HepG2 (cell line): ENCODE data around the gene LDLRAD4. TPM values are rescaled to one million over a fixed set of nuclear protein-coding genes. Genes with fewer than 3 reads are reported as not detected.

Source experiments
- ATAC-seq: fragments of 200-7000 bp; cut with Tn5 transposase; 3 replicates; pipeline ENCODE4 v1.9.1; 2020; ENCODE audit warnings: mild to moderate bottlenecking, moderate library complexity
- BruUV-seq: library from RNA; stranded (reverse); fragments of 400-500 nt; replicated peaks from 2 replicates; lab custom pipeline; 2021; lab: Mats Ljungman, UMichigan
- CTCF ChIA-PET: fragments of 300-600 bp; formaldehyde crosslinking; extraction: SDS; loops from one replicate; lab custom pipeline; 2021; ENCODE audit warnings: low total read pairs, inconsistent platforms, low intra/inter-chr PET ratio; lab: Yijun Ruan, JAX
- POLR2A ChIA-PET: fragments of 350-600 bp; sonication (Branson Sonifier 250); formaldehyde crosslinking; loops from one replicate; lab custom pipeline; 2020; ENCODE audit warnings: antibody characterized with exemption, inconsistent platforms; lab: Yijun Ruan, JAX
- DNase-seq: peaks from one replicate; pipeline ENCODE4 v3.0.0-alpha.2; 2015; ENCODE audit warnings: low spot score
- FAIRE-seq: peaks from 3 replicates; lab custom pipeline; 2011; peaks lifted over from hg19 to GRCh38; lab: Jason Lieb, UNC
- H2AFZ ChIP-seq: one replicate; pipeline ENCODE4 v1.6.1; 2011; ENCODE audit warnings: low read length, inconsistent platforms
- H3K27ac ChIP-seq: fragments of 300-600 bp; 3 replicates; pipeline ENCODE4 v1.8.0; 2011; ENCODE audit warnings: mixed run types, mild to moderate bottlenecking, mixed read lengths, low read length, inconsistent platforms; ENCODE audit not compliant: insufficient read depth; ENCODE audit errors: extremely low read length
- H3K27me3 ChIP-seq, 2 experiments: fragments of 200-600 bp in 1 of 2; 2 replicates in 1 of 2; 3 replicates in 1 of 2; pipeline versions ENCODE4 v1.6.0 to v1.8.0; 2011; ENCODE audit warnings: low read length in 2 of 2, mild to moderate bottlenecking in 2 of 2, moderate library complexity in 2 of 2, inconsistent platforms in 1 of 2; ENCODE audit not compliant: insufficient read depth in 2 of 2, control insufficient read depth in 1 of 2
- H3K36me3 ChIP-seq, 2 experiments: fragments of 200-600 bp in 1 of 2; replicated peaks in 1 of 2; 2 replicates in 1 of 2; 3 replicates in 1 of 2; pipeline versions ENCODE4 v1.5.1 to v1.8.0; 2011; ENCODE audit warnings: low read length in 2 of 2, inconsistent platforms in 1 of 2; ENCODE audit not compliant: insufficient read depth in 2 of 2, control insufficient read depth in 1 of 2
- H3K4me1 ChIP-seq: 2 replicates; pipeline ENCODE4 v1.5.1; 2012; ENCODE audit warnings: low read length, inconsistent platforms; ENCODE audit not compliant: insufficient read depth
- H3K4me2 ChIP-seq: 2 replicates; pipeline ENCODE4 v1.6.0; 2011; ENCODE audit warnings: low read depth, low read length, inconsistent platforms
- H3K4me3 ChIP-seq, 3 experiments: fragments of 200-600 bp in 1 of 3; sonication (generic), shearing (Covaris generic) in 1 of 3; replicated peaks in 1 of 3; 2 replicates each; pipeline ENCODE4 v1.5.1; 2011 to 2016; ENCODE audit warnings: low read length in 3 of 3, inconsistent platforms in 2 of 3, low read depth in 2 of 3, mild to moderate bottlenecking in 2 of 3, control low read depth in 1 of 3, mixed read lengths in 1 of 3; ENCODE audit not compliant: insufficient read depth in 1 of 3
- H3K79me2 ChIP-seq: one replicate; pipeline ENCODE4 v1.6.1; 2011; ENCODE audit warnings: low read length, inconsistent platforms; ENCODE audit not compliant: insufficient read depth
- H3K9ac ChIP-seq: 2 replicates; pipeline ENCODE4 v1.6.0; 2011; ENCODE audit warnings: mild to moderate bottlenecking, low read depth, low read length, inconsistent platforms; ENCODE audit not compliant: insufficient read depth
- H3K9me3 ChIP-seq: 2 replicates; pipeline ENCODE4 v1.5.1; 2012; ENCODE audit warnings: mild to moderate bottlenecking, low read length
- H4K20me1 ChIP-seq: 2 replicates; pipeline ENCODE4 v1.6.0; 2011; ENCODE audit warnings: inconsistent platforms, mild to moderate bottlenecking, low read length, moderate library complexity; ENCODE audit not compliant: insufficient read depth
- ATF7 ChIP-seq, 2 experiments: fragments of 450-650 bp in 1 of 2; sonication (generic) in 1 of 2; formaldehyde crosslinking in 1 of 2; IDR thresholded peaks; 2 replicates each; pipeline versions ENCODE4 v1.4.0 to v1.6.1; 2016 to 2020; ENCODE audit warnings: antibody characterized with exemption in 1 of 2, mild to moderate bottlenecking in 1 of 2, missing genetic modification reagents in 1 of 2
- BORCS8-MEF2B ChIP-seq: sonication (generic); formaldehyde crosslinking; IDR thresholded peaks from 2 replicates; pipeline ENCODE4 v1.8.0; 2022; ENCODE audit warnings: mild to moderate bottlenecking, missing genetic modification reagents
- FOSL1 ChIP-seq: sonication (generic); formaldehyde crosslinking; IDR thresholded peaks from 2 replicates; pipeline ENCODE4 v1.9.0; 2021; ENCODE audit warnings: missing genetic modification reagents, borderline replicate concordance
- PLRG1 ChIP-seq: fragments of 450-650 bp; conservative IDR thresholded peaks from 2 replicates; pipeline ENCODE4 v1.6.1; 2016
- ZBTB7A ChIP-seq: sonication (generic); formaldehyde crosslinking; IDR thresholded peaks from 2 replicates; pipeline ENCODE4 v1.8.0; 2022; ENCODE audit warnings: mild to moderate bottlenecking, missing genetic modification reagents
- ZFP90 ChIP-seq: sonication (generic); formaldehyde crosslinking; IDR thresholded peaks from 2 replicates; pipeline ENCODE4 v1.8.0; 2022; ENCODE audit warnings: missing genetic modification reagents, mild to moderate bottlenecking, inconsistent platforms, borderline replicate concordance
- ZNF143 ChIP-seq: sonication (generic); formaldehyde crosslinking; IDR thresholded peaks from 2 replicates; pipeline ENCODE4 v1.4.0; 2020; ENCODE audit warnings: missing genetic modification reagents
- ZNF777 ChIP-seq: sonication (generic); formaldehyde crosslinking; IDR thresholded peaks from 2 replicates; pipeline ENCODE4 v1.4.0; 2020; ENCODE audit warnings: missing genetic modification reagents
- WGBS: methylation state at CpG from one replicate; pipeline ENCODE4 v1.1.6; 2017; ENCODE audit warnings: low lambda C conversion rate; 5-methylcytosine and 5-hydroxymethylcytosine counted together
- in situ Hi-C: cut with HindIII; loops from 2 replicates; pipeline ENCODE4 v1.10.0; 2017; ENCODE audit warnings: low pct_unique_long_range_greater_than_20kb; ENCODE audit not compliant: extremely low pct_ligation_motif_present
- intact Hi-C: fragments of 100-400 bp; cut with micrococcal nuclease; formaldehyde crosslinking; loops from one replicate; pipeline ENCODE4 v1.10.0; 2022; ENCODE audit not compliant: unreplicated experiment
- polyA plus RNA-seq, 8 experiments: library from polyadenylated mRNA; depleted of rRNA in 3 of 8; stranded (reverse) in 7 of 8; unstranded in 1 of 8; fragments of >200 nt; fragmentation: Illumina TruSeq in 4 of 8; extraction: Trizol in 4 of 8; gene quantifications; 2 replicates each; pipeline versions ENCODE4 v1.2.1 to v1.2.3, GENCODE V29; 2011 to 2016; ENCODE audit warnings: low read depth in 4 of 8, missing spikeins in 1 of 8, mixed read lengths in 1 of 8; ENCODE audit not compliant: insufficient read depth in 1 of 8
- total RNA-seq, 5 experiments: library from RNA; depleted of rRNA; stranded (reverse); fragments of >200 nt; fragmentation: Illumina TruSeq; extraction: Trizol; gene quantifications; 2 replicates each; pipeline ENCODE4 v1.2.3, GENCODE V29; 2016; ENCODE audit warnings: low read depth in 1 of 5
- TF ChIP-seq, protein P1 (sequence below): sonication (generic); formaldehyde crosslinking; IDR thresholded peaks from 2 replicates; pipeline ENCODE4 v1.4.0; 2020; ENCODE audit warnings: missing genetic modification reagents
- TF ChIP-seq, protein P2 (sequence below): sonication (generic); formaldehyde crosslinking; IDR thresholded peaks from 2 replicates; pipeline ENCODE4 v1.4.0; 2020; ENCODE audit warnings: missing genetic modification reagents
- TF ChIP-seq, protein P3 (sequence below): sonication (generic); formaldehyde crosslinking; IDR thresholded peaks from 2 replicates; pipeline ENCODE4 v1.4.0; 2020; ENCODE audit warnings: missing genetic modification reagents
- TF ChIP-seq, protein P4 (sequence below): sonication (generic); formaldehyde crosslinking; IDR thresholded peaks from 2 replicates; pipeline ENCODE4 v1.8.0; 2022; ENCODE audit warnings: mild to moderate bottlenecking, missing genetic modification reagents

LDLRAD4 gene
- total and polyA plus RNA-seq, 2 of the 13 experiments (the other 11 are each of a cell fraction or from before 2014, with no cell fraction given), result 13.6 to 20.9 TPM

DNA sequence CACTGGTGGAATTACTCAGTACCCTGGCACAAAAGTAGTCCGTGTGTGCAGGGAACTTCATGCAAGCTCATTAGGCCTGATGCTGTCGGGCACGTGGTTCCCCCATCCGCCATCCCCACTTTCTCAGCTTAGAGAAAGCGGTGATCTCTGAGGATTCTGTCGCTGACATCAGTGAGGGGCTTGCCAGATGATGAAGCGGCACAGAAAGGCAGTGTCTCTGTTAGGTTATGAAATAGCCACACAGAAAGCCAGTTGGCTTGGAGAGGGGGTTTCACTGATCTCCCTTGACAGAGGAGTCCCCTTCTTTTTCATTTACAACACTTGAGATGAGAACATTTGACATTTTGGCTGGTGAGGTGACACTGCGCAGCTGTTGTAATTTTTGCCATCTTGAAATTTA lies 328.1 kb downstream of the LDLRAD4 start:
- Histone ChIP-seq H2AFZ (no peak overlapping the region), H3K27me3 (no peaks in the 10 kb centered on the region), H3K4me1 (peaks cover 57% of the 10 kb centered on the region), H3K9me3 (no peaks in the 10 kb centered on the region), H3K9ac (no peak overlapping the region), H3K4me3 (no peak overlapping the region), H3K79me2 (no peaks in the 10 kb centered on the region), H3K4me2 (no peak overlapping the region), H4K20me1 (no peaks in the 10 kb centered on the region), H3K36me3 (no peaks in the 10 kb centered on the region), H3K27ac (no peak overlapping the region)
- ChIA-PET POLR2A (no interaction called here), CTCF (no interaction called here)
- no TSS peak for BruUV-seq
- in situ Hi-C loops (no loop called here), intact Hi-C loops (loop anchor here (10.0 kb wide), 1 partner anchor 212 kb away; no protein-coding TSS in a partner anchor)
- no peak for ATAC-seq
- FAIRE-seq, result no peak
- DNase-seq, result no peak
- WGBS, result 98% methylated on average over 8 of the region's 8 CpGs
- no peak for TF ChIP-seq ZNF143
- TF ChIP-seq ZNF777, result no peak
- TF ChIP-seq, protein P1, sequence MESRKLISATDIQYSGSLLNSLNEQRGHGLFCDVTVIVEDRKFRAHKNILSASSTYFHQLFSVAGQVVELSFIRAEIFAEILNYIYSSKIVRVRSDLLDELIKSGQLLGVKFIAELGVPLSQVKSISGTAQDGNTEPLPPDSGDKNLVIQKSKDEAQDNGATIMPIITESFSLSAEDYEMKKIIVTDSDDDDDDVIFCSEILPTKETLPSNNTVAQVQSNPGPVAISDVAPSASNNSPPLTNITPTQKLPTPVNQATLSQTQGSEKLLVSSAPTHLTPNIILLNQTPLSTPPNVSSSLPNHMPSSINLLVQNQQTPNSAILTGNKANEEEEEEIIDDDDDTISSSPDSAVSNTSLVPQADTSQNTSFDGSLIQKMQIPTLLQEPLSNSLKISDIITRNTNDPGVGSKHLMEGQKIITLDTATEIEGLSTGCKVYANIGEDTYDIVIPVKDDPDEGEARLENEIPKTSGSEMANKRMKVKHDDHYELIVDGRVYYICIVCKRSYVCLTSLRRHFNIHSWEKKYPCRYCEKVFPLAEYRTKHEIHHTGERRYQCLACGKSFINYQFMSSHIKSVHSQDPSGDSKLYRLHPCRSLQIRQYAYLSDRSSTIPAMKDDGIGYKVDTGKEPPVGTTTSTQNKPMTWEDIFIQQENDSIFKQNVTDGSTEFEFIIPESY (CRISPR knock-in tag), result no peak
- TF ChIP-seq ZBTB7A, result no peak
- no peak for TF ChIP-seq FOSL1 (CRISPR knock-in tag)
- no peak for TF ChIP-seq BORCS8-MEF2B (CRISPR knock-in tag)
- TF ChIP-seq, protein P2, sequence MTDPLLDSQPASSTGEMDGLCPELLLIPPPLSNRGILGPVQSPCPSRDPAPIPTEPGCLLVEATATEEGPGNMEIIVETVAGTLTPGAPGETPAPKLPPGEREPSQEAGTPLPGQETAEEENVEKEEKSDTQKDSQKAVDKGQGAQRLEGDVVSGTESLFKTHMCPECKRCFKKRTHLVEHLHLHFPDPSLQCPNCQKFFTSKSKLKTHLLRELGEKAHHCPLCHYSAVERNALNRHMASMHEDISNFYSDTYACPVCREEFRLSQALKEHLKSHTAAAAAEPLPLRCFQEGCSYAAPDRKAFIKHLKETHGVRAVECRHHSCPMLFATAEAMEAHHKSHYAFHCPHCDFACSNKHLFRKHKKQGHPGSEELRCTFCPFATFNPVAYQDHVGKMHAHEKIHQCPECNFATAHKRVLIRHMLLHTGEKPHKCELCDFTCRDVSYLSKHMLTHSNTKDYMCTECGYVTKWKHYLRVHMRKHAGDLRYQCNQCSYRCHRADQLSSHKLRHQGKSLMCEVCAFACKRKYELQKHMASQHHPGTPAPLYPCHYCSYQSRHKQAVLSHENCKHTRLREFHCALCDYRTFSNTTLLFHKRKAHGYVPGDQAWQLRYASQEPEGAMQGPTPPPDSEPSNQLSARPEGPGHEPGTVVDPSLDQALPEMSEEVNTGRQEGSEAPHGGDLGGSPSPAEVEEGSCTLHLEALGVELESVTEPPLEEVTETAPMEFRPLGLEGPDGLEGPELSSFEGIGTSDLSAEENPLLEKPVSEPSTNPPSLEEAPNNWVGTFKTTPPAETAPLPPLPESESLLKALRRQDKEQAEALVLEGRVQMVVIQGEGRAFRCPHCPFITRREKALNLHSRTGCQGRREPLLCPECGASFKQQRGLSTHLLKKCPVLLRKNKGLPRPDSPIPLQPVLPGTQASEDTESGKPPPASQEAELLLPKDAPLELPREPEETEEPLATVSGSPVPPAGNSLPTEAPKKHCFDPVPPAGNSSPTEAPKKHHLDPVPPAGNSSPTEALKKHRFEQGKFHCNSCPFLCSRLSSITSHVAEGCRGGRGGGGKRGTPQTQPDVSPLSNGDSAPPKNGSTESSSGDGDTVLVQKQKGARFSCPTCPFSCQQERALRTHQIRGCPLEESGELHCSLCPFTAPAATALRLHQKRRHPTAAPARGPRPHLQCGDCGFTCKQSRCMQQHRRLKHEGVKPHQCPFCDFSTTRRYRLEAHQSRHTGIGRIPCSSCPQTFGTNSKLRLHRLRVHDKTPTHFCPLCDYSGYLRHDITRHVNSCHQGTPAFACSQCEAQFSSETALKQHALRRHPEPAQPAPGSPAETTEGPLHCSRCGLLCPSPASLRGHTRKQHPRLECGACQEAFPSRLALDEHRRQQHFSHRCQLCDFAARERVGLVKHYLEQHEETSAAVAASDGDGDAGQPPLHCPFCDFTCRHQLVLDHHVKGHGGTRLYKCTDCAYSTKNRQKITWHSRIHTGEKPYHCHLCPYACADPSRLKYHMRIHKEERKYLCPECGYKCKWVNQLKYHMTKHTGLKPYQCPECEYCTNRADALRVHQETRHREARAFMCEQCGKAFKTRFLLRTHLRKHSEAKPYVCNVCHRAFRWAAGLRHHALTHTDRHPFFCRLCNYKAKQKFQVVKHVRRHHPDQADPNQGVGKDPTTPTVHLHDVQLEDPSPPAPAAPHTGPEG (CRISPR knock-in tag), result no peak
- no peak for TF ChIP-seq ZFP90
- no peak for TF ChIP-seq PLRG1
- TF ChIP-seq ATF7 (IDR thresholded peaks at IDR 0.05), result no peak
- no peak for TF ChIP-seq ATF7 (CRISPR knock-in tag; IDR thresholded peaks at IDR 0.05)
- TF ChIP-seq, protein P3, sequence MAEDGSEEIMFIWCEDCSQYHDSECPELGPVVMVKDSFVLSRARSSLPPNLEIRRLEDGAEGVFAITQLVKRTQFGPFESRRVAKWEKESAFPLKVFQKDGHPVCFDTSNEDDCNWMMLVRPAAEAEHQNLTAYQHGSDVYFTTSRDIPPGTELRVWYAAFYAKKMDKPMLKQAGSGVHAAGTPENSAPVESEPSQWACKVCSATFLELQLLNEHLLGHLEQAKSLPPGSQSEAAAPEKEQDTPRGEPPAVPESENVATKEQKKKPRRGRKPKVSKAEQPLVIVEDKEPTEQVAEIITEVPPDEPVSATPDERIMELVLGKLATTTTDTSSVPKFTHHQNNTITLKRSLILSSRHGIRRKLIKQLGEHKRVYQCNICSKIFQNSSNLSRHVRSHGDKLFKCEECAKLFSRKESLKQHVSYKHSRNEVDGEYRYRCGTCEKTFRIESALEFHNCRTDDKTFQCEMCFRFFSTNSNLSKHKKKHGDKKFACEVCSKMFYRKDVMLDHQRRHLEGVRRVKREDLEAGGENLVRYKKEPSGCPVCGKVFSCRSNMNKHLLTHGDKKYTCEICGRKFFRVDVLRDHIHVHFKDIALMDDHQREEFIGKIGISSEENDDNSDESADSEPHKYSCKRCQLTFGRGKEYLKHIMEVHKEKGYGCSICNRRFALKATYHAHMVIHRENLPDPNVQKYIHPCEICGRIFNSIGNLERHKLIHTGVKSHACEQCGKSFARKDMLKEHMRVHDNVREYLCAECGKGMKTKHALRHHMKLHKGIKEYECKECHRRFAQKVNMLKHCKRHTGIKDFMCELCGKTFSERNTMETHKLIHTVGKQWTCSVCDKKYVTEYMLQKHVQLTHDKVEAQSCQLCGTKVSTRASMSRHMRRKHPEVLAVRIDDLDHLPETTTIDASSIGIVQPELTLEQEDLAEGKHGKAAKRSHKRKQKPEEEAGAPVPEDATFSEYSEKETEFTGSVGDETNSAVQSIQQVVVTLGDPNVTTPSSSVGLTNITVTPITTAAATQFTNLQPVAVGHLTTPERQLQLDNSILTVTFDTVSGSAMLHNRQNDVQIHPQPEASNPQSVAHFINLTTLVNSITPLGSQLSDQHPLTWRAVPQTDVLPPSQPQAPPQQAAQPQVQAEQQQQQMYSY (CRISPR knock-in tag), result no peak
- TF ChIP-seq, protein P4, sequence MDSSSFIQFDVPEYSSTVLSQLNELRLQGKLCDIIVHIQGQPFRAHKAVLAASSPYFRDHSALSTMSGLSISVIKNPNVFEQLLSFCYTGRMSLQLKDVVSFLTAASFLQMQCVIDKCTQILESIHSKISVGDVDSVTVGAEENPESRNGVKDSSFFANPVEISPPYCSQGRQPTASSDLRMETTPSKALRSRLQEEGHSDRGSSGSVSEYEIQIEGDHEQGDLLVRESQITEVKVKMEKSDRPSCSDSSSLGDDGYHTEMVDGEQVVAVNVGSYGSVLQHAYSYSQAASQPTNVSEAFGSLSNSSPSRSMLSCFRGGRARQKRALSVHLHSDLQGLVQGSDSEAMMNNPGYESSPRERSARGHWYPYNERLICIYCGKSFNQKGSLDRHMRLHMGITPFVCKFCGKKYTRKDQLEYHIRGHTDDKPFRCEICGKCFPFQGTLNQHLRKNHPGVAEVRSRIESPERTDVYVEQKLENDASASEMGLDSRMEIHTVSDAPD (CRISPR knock-in tag), result no peak
